Ishikawa (cell line): ENCODE data around the gene ACTR1A.

Experiments
- CEBPB ChIP-seq: IDR thresholded peaks from 2 replicates; pipeline ENCODE4 v1.6.1; 2012
- CREB1 ChIP-seq: IDR thresholded peaks from 2 replicates; pipeline ENCODE4 v1.6.1; 2012; ENCODE audit warnings: low read depth
- EGR1 ChIP-seq: IDR thresholded peaks from 2 replicates; pipeline ENCODE4 v1.6.1; 2012
- EP300 ChIP-seq: IDR thresholded peaks from 2 replicates; pipeline ENCODE4 v1.6.1; 2012; ENCODE audit warnings: borderline replicate concordance
- FOXM1 ChIP-seq: IDR thresholded peaks from 2 replicates; pipeline ENCODE4 v1.6.1; 2012; ENCODE audit warnings: low read depth, borderline replicate concordance
- NFIC ChIP-seq: IDR thresholded peaks from 2 replicates; pipeline ENCODE4 v1.6.1; 2012
- RAD21 ChIP-seq: IDR thresholded peaks from 2 replicates; pipeline ENCODE4 v1.6.1; 2012; ENCODE audit warnings: low read depth
- REST ChIP-seq: IDR thresholded peaks from 2 replicates; pipeline ENCODE4 v1.6.1; 2012; ENCODE audit warnings: low read depth, mild to moderate bottlenecking
- TAF1 ChIP-seq: IDR thresholded peaks from 2 replicates; pipeline ENCODE4 v1.6.1; 2012; ENCODE audit warnings: low read depth, mild to moderate bottlenecking
- TCF12 ChIP-seq: IDR thresholded peaks from 2 replicates; pipeline ENCODE4 v1.6.1; 2012; ENCODE audit warnings: low read depth
- TEAD4 ChIP-seq: IDR thresholded peaks from 2 replicates; pipeline ENCODE4 v1.6.1; 2012
- YY1 ChIP-seq: IDR thresholded peaks from 2 replicates; pipeline ENCODE4 v1.6.1; 2012; ENCODE audit warnings: low read depth
- ZBTB7A ChIP-seq: IDR thresholded peaks from 2 replicates; pipeline ENCODE4 v1.6.1; 2012; ENCODE audit warnings: low read depth
- TF ChIP-seq, protein P1 (sequence below): IDR thresholded peaks from 2 replicates; pipeline ENCODE4 v1.6.1; 2012
- TF ChIP-seq, protein P2 (sequence below): IDR thresholded peaks from 2 replicates; pipeline ENCODE4 v1.6.1; 2012

The ACTR1A gene

DNA sequence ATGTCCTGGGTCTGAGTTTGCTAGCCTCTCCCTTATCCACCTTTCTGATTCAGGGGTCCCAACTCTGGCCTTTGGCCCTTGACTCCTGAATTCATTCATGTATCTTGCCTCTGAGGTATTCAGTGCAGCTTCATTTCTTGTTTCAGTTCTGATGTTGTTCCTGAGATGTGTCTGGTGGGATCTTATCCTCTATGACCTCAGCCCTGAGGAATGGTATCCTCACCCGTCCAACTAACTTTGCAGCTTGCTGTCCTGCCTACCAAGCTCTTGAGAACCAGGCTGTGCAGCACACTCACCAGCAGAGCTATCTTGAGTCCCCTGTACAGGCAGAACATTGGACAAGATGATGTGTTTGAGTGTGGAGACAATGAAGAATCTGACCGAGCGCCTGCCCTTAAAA, 15.0 kb upstream of the ACTR1A start:
- TF ChIP-seq NFIC: no peak

- TF ChIP-seq, protein P1, sequence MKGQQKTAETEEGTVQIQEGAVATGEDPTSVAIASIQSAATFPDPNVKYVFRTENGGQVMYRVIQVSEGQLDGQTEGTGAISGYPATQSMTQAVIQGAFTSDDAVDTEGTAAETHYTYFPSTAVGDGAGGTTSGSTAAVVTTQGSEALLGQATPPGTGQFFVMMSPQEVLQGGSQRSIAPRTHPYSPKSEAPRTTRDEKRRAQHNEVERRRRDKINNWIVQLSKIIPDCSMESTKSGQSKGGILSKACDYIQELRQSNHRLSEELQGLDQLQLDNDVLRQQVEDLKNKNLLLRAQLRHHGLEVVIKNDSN: no peak
- TF ChIP-seq, protein P2, sequence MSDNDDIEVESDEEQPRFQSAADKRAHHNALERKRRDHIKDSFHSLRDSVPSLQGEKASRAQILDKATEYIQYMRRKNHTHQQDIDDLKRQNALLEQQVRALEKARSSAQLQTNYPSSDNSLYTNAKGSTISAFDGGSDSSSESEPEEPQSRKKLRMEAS: no peak
- TF ChIP-seq EGR1: no peak
- no peak for TF ChIP-seq RAD21
- no peak for TF ChIP-seq NFIC
- TF ChIP-seq TEAD4: no peak
- TF ChIP-seq EP300: no peak
- no peak for TF ChIP-seq CEBPB
- no peak for TF ChIP-seq TCF12
- no peak for TF ChIP-seq FOXM1
- no peak for TF ChIP-seq ZBTB7A
- TF ChIP-seq YY1: no peak
These were observed 13.2 kb upstream of the ACTR1A start for GRCh38 chr10:102515724-102516123.

- TF ChIP-seq, protein P1: no peak
- no peak for TF ChIP-seq TAF1
- no peak for TF ChIP-seq CEBPB
- TF ChIP-seq EP300: no peak
- TF ChIP-seq, protein P2: no peak
- no peak for TF ChIP-seq YY1
- TF ChIP-seq FOXM1: no peak
- no peak for TF ChIP-seq REST
- TF ChIP-seq ZBTB7A: no peak
- TF ChIP-seq TCF12: no peak
- TF ChIP-seq CREB1: no peak
- TF ChIP-seq NFIC: no peak
- TF ChIP-seq EGR1: no peak
- no peak for TF ChIP-seq RAD21
- no peak for TF ChIP-seq TEAD4
These were observed 12.2 kb upstream of the ACTR1A start for GRCh38 chr10:102514487-102515311.

DNA sequence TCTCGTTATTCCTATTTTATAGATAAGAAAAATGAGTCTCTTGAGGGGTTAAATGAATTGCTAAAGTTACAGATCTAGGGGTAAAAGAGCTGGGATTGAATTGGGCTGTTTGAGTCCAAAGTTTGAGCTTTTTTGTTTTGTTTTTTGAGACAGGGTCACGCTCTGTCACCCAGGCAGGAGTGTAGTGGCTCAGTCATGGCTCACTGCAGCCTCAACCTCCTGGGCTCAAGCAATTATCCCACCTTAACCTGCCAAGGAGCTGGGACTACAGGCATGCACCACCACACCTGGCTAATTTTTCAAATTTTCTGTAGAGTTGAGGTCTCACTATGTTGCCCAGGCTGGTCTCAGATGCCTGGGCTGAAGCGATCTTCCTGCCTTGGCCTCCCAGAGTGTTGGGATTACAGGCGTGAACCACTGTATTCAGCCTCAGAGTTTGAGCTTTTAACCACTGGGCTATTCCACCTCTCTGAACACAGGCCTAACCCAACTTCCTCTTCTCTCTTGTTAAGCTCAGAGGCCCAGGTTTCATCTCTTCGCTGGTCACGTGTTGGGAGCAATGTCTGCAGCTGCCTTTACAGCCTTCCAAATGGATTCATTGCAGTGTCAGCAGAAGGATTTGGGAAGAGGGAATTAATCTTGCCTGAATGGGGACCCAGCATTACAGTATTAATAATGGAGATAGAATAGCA, 9.2 kb upstream of the ACTR1A start:
- TF ChIP-seq TEAD4: no peak
- TF ChIP-seq REST: no peak
- TF ChIP-seq TAF1: no peak
- TF ChIP-seq EP300: no peak
- no peak for TF ChIP-seq FOXM1
- TF ChIP-seq CREB1: no peak
- TF ChIP-seq, protein P1: no peak
- no peak for TF ChIP-seq EGR1
- TF ChIP-seq NFIC: no peak
- TF ChIP-seq, protein P2: no peak
- no peak for TF ChIP-seq ZBTB7A
- no peak for TF ChIP-seq YY1
- no peak for TF ChIP-seq CEBPB
- TF ChIP-seq TCF12: no peak
- TF ChIP-seq RAD21: no peak

DNA sequence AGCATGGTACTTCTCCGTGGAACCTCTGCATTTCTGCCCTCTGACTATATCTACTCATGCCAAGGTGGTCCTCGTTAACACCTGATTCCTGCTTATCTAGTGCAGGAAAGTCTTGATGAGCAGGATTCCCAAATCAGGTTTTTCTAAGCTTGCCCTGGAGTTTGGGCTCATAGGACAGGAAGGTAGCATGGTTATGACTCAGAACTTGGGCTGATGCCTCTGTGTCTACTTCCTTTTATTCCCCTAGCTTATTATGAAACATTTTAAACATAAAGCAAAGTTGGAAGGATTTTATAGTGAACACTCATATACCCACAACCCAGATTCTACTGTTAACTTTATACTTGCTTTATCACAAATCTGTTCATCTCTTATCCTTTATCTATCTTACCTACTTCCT, 6.9 kb upstream of the ACTR1A start:
- TF ChIP-seq YY1 (no peak), NFIC (no peak), REST (no peak)
